ENCODE measurements around the gene PPT2.

- TF ChIP-seq POLR2AphosphoS5 (IDR thresholded peaks at IDR 0.05; ENCODE audit: low read depth), result peak; percentile 69
- TF ChIP-seq CTCF (conservative IDR thresholded peaks at IDR 0.05; ENCODE audit: low read depth in 2 of 2), result no peak
- TF ChIP-seq EZH2 (IDR thresholded peaks at IDR 0.05; ENCODE audit: low read depth, unreplicated experiment), result no peak
- no peak for TF ChIP-seq EZH2phosphoT487 (IDR thresholded peaks at IDR 0.05; ENCODE audit: unreplicated experiment)
- no peak for TF ChIP-seq JUNB (IDR thresholded peaks at IDR 0.05; ENCODE audit: unreplicated experiment)
- no peak for TF ChIP-seq REST (IDR thresholded peaks at IDR 0.05; ENCODE audit: unreplicated experiment)
- peak; percentile 75 for TF ChIP-seq CREB1 (CRISPR knock-in tag; IDR thresholded peaks at IDR 0.05; ENCODE audit: low read depth)
- TF ChIP-seq ETS1 (IDR thresholded peaks at IDR 0.05), result peak; percentile 25
Measured at GRCh38 chr6:32127717-32128592, 26.0 kb upstream of the PPT2 start, which contains the start of gene ATF6B.

All from GM23338 (cell line).